NCI-H146 treated with DMSO at 0.1 percent for 48 hours (cell line): Measurements from ENCODE around the gene CSNK1A1.
A peak's percentile ranks its signal among the peaks of the same experiment; 100 is the strongest.
"Not testable (repeated sequence)": the region's sequence is repeated elsewhere in the genome, so short reads cannot be mapped to it uniquely, and the experiment has no call there.

Experiments
- DNase-seq: peaks from one replicate; lab custom pipeline; 2025; ENCODE audit not compliant: unreplicated experiment; lab: John Stamatoyannopoulos, UW

The CSNK1A1 gene

DNA sequence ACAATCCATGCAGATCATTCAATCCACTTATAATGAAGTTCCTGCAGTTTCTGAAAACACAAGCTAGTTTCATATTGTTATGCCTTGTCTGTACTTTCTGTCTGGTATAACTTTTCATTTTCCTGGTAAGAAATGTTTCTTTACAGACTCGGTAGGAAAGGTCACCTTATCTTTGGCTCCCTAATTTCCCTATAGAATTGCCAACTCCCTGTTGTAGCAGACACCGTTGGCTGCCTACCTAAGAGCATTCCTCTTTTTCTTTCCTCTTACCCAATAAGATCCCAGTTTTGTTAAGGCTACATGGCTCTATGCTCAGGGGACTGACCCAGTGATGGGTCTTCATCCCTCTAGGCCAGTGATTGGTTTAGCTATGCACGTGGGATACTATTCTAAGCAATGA, 23.9 kb upstream of the CSNK1A1 start:
- no peak for DNase-seq

- no peak for DNase-seq
Observed at GRCh38 chr5:149572576-149573231, 21.5 kb upstream of the CSNK1A1 start.

GRCh38 chr5:149572170-149572569, 20.9 kb upstream of the CSNK1A1 start:
- DNase-seq: no peak

DNA sequence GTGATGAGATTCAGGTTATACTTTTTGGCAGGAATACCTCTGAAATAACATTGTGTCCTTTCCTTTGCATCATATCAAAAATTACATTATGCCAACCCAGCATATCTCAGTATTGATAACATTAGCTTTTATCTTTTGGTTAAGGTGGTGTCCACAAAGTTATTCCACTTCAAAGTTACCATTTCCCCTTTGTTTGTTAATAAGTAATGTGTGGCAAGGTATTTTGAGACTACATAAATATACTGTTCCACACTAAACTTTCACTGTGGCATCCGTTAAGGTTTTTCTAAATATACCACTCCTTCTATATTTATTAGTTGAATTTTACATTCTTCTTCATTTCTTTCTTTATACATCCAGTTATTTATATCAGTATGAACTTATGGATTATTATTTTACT, 16.0 kb upstream of the CSNK1A1 start:
- no peak for DNase-seq

GRCh38 chr5:149564542-149565140, 13.4 kb upstream of the CSNK1A1 start:
- DNase-seq: peak; percentile 53

GRCh38 chr5:149563466-149563865, 12.2 kb upstream of the CSNK1A1 start:
- DNase-seq: no peak

DNA sequence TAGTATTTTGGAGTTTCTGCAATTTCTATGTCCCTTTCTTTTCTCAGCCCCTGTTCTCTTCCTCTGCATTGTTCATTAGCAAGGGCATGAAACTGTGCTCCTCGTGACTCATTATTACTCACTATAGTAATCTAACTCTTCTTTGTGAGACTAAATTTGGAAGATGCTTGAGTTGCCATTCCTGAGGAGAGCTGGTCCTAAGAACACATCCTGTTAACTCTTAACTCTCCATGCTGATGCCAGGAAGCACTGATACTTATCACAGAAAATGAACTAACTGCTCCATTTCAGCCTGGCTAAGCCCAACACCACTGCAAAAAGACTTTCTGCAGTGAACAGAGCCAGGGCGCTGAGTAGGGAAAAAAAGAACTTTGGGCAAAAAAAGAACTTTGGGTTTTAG, 10.6 kb upstream of the CSNK1A1 start:
- no peak for DNase-seq

DNA sequence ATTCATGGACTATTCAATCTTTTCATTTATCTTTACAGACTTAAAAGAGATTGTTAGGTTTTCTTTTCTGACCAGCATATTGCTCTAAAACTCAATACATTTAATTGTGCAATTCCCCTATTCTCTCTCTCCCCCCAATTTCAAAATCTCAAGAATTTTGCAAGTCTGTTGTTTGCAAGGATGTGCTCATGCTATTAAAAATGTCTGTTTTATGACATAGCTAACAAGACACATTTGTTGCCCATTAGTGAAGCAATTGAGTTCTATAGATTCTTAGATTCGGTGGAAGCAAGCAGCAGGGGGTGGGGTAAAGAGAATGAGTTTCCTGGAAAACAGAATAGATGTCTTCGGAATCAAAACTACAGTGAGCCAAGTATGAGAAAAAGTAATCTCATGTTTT, 8.5 kb upstream of the CSNK1A1 start:
- DNase-seq: no peak

DNA sequence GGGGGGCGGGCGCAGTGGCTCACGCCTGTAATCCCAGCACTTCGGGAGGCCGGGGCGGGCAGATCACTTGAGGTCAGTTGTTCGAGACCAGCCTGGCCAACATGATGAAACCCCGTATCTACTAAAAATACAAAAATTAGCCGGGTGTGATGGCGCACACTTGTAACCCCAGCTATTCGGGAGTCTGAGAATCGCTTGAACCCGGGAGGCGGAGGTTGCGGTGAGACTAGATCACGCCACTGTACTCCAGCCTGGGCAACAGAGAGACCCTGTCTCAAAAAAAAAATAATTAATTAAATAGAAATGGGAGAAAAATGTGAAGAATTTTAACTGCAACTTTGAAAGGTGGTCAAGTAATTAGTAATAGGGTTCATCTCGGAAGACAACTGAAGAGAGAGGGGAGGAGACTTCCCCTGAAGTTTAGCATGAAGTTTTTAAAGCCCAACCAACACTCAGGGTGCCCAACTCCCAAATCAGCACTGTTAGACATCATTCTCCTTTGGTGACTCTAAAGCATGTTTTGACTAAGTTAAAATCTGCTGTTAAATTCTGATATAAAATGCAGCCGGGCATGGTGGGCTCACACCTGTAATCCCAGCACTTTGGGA, 1.4 kb upstream of the CSNK1A1 start:
- DNase-seq: no peak

DNA sequence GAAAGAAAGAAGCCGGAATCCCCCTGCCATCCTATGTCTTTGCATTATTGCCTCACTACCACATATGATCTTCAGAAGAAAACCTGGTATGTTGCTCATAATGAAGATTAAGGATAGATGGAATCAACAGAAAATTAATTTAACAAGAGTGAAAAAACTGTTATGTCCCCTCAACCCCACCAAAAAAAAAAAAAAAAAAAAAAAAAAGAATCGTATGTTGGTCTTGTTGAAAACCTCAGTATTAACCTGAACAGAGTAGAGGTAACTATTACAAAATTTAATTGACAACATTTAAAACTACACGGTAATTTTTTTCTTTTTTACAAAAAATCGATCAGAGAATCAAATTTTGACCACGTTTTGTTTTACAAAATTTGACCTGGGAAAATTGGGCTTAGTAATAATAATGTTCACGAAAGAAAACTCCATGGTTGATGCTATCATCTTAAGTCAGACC, 827 bp upstream of the CSNK1A1 start:
- DNase-seq: no peak

DNA sequence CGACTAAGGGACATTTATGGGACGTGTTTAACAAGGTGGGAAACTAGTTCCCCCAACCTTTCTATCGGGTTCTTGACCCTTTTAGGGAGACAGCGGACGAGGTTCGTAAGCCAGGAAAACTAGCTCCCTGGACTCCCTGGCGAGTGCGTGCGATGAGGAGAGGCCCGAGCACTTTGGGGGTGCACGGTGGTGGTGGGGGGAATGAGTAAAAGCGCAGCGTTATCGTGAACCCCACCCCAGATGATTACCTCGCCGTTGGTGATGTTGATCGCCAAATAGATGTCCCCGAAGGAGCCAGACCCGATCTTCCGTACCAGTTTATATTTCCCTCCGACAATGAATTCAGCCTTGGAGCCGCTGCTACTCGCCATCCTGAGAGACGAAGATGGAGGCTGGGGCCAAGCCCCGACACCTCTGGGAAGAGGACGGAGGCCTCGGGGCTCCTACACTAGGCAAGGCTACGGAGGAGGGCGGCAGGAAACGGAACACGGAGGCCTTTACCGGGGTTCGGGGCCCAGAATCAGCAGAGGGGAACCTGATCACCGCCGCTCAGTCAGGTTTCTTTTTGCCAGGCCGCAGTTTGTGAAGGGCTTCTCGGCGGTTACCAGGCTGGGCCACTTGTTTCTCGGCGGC, 529 bp downstream of the CSNK1A1 start:
- no peak for DNase-seq

- no peak for DNase-seq
Observed at GRCh38 chr5:149550268-149550583, 1.0 kb downstream of the CSNK1A1 start.

- DNase-seq: peak; percentile 5
Observed at GRCh38 chr5:149549461-149550267, 1.6 kb downstream of the CSNK1A1 start.

GRCh38 chr5:149546974-149547373, 4.3 kb downstream of the CSNK1A1 start:
- no peak for DNase-seq

GRCh38 chr5:149545327-149545726, 5.9 kb downstream of the CSNK1A1 start:
- DNase-seq: no peak

DNA sequence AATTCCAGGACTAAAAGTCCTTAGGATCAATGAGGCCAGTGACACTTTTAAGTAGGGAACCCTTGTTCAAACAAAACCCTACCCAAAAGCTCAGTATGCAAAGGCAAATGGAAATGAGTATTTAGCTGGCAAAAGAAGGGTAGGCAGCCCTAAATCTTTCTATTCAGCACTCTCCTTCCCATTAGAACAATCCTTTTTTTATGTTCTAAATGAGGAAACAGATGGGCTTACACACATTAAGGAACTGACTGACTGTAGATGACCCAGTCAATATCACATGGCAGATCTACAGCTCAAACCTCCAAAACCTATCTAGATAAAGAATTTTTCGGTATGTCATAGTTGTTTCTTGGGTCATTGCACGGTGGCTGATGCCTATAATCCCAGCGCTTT, 7.2 kb downstream of the CSNK1A1 start:
- no peak for DNase-seq

DNA sequence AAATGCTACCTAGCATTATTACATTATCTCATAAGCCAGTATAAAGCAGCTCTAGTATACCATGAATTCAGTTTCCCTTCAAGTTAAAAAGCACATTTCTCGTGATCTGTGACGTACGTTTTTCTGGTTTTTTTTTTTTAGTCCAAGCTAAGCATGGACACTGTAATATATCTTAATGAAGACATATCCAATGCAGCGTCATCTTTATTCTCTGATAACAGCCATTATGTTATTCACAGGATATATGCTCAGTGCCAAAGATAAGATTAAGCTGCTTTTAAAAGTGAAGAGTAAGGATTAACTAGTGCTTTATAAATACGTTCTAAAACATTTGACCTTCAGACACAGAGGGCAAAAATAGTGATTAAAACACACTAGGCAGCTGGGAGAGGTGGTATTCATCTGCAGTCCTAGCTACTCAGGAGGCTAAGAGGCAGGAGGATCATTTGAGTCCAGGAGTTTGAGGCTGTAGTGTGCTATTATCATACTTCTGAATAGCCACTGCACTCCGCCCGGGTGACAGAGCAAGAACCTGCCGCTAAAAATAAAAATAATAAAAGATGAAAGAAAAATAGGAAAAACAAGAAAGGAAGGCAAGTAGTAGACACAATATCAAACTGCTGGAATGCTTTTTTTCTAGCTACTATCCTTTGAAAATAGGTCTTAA, 7.7 kb downstream of the CSNK1A1 start:
- no peak for DNase-seq

GRCh38 chr5:149541893-149542292, 9.3 kb downstream of the CSNK1A1 start:
- no peak for DNase-seq

DNA sequence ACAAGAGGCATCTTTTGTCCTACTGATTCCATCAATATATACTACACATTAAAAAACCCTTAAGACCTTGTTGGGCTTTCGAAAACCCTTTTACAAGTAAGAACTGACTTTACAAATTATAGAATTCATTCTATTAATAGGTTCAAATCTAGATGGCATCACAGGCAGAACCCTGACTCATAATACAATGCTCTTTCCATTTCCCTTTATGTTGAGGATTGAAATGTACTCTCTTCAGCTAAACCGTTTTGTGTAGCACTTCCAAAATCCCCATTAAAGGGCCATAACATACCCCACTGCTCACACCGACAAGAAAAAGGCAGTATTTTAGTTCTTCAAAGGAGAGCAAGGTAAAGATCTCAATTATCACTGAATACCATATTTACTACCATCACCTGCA, 11.2 kb downstream of the CSNK1A1 start:
- DNase-seq: no peak

DNA sequence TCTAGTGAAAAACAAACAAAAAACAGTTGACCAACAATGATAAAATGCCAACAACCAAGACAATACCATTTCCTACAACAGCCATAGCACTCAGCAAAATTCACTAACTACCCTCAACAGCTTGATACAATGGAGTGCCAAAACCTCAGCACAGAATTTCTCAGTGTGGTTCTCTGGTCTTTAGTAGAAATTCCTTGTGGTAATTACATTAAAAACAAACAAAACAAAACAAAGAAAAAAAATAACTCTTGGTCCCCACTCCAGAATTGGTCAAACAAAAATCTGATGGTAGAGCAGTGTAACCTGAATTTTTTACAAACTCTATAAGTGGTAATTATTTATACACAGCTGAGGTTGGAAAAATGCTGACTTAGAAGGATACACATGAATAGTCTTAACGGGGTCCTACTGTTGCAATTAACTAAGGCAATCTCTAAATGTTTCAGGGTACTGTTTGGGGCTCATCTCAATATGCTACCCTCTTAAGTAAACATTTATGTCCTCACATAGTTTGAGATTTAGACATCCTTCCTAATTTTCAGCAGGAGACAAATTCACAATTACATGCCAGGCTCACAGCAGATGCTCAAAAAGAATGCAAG, 13.8 kb downstream of the CSNK1A1 start:
- DNase-seq: no peak

DNA sequence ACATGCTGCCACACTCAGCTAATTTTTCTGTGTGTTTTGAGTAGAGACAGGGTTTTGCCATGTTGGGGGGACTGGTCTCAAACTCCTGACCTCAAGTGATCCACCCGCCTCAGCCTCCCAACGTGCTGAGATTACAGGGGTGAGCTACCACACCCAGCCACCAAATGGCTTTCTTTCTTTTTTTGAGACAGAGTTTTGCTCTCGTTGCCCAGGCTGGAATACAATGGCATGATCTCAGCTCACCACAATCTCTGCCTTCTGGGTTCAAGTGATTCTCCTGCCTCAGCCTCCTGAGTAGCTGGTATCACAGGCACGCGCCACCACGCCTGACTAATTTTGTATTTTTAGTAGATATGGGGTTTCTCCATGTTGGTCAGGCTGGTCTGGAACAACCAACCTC, 15.5 kb downstream of the CSNK1A1 start:
- DNase-seq: not testable (repeated sequence)
